GM21786 (cell line): Measurements from ENCODE around the gene HECTD1.
A peak's percentile ranks its signal among the peaks of the same experiment; 100 is the strongest.
"Not testable (repeated sequence)": the region's sequence is repeated elsewhere in the genome, so short reads cannot be mapped to it uniquely, and the experiment has no call there.

Experiments used
- ATAC-seq: cut with Tn5 transposase; IDR thresholded peaks from one replicate; pipeline ENCODE4 v1.9.1; 2021; ENCODE audit not compliant: unreplicated experiment

Gene HECTD1

GRCh38 chr14:31229009-31229408 is 21.4 kb upstream of the HECTD1 start:
- peak; percentile 81 for ATAC-seq

GRCh38 chr14:31228533-31228932 is 20.9 kb upstream of the HECTD1 start:
- no peak for ATAC-seq

GRCh38 chr14:31224808-31225207 is 17.2 kb upstream of the HECTD1 start:
- no peak for ATAC-seq

- no peak for ATAC-seq
Observed at GRCh38 chr14:31223331-31223730, 15.7 kb upstream of the HECTD1 start.

- no peak for ATAC-seq
Observed at GRCh38 chr14:31222834-31223233, 15.2 kb upstream of the HECTD1 start.

- no peak for ATAC-seq
Observed at GRCh38 chr14:31221266-31221665, 13.7 kb upstream of the HECTD1 start.

GRCh38 chr14:31219169-31219568 is 11.6 kb upstream of the HECTD1 start:
- no peak for ATAC-seq

- no peak for ATAC-seq
Observed at GRCh38 chr14:31216359-31216758, 8.8 kb upstream of the HECTD1 start.

- no peak for ATAC-seq
Observed at GRCh38 chr14:31212893-31213292, 5.3 kb upstream of the HECTD1 start.

- no peak for ATAC-seq
Observed at GRCh38 chr14:31209605-31210004, 2.0 kb upstream of the HECTD1 start.

GRCh38 chr14:31208546-31209424 is 1.2 kb upstream of the HECTD1 start:
- no peak for ATAC-seq

- ATAC-seq: peak; percentile 22
Observed at GRCh38 chr14:31207287-31207754, 272 bp downstream of the HECTD1 start.

- peak; percentile 14 for ATAC-seq
Observed at GRCh38 chr14:31206536-31207286, 882 bp downstream of the HECTD1 start.

GRCh38 chr14:31205681-31206535 is 1.7 kb downstream of the HECTD1 start:
- no peak for ATAC-seq

GRCh38 chr14:31204593-31205534 is 2.7 kb downstream of the HECTD1 start:
- no peak for ATAC-seq

- ATAC-seq: not testable (repeated sequence)
Observed at GRCh38 chr14:31203899-31204592, 3.5 kb downstream of the HECTD1 start.

GRCh38 chr14:31203414-31203742 is 4.2 kb downstream of the HECTD1 start:
- ATAC-seq: no peak

GRCh38 chr14:31201111-31201510 is 6.5 kb downstream of the HECTD1 start:
- no peak for ATAC-seq

- ATAC-seq: no peak
Observed at GRCh38 chr14:31200702-31200990, 6.9 kb downstream of the HECTD1 start.

GRCh38 chr14:31197671-31198070 is 9.9 kb downstream of the HECTD1 start:
- no peak for ATAC-seq
